ENCODE results near the gene RTKN2. TPM values are rescaled to one million over a fixed set of nuclear protein-coding genes. Genes with fewer than 3 reads are reported as not detected.

The RTKN2 gene
- total RNA-seq, 1 donor from 2014 or later = 27.5 TPM

DNA sequence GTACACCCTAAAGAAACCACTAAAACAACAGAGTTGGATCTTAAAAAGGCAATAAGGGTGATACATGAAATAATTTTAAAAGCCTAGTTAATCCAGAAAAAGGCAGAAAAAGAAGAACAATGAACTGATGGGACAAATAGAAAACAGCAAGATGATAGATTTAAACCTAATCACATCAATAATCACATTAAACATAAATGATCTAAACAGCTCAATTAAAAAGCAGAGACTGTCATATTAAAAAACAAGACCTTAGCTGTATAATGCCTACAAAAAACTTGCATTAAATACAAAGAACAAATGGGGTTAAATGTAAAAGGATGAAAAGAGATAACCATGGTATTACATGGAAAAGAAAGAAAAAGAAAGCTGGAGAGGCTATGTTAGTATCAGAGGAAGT, 96.2 kb downstream of the RTKN2 start:
- H3K27me3 Mint-ChIP-seq (ENCODE audit: low read depth) = no peaks in the 10 kb centered on the region
- no peak for DNase-seq (ENCODE audit: low read depth, low spot score)
- H3K4me3 Mint-ChIP-seq = no peak overlapping the region
- TF ChIP-seq, protein P1, sequence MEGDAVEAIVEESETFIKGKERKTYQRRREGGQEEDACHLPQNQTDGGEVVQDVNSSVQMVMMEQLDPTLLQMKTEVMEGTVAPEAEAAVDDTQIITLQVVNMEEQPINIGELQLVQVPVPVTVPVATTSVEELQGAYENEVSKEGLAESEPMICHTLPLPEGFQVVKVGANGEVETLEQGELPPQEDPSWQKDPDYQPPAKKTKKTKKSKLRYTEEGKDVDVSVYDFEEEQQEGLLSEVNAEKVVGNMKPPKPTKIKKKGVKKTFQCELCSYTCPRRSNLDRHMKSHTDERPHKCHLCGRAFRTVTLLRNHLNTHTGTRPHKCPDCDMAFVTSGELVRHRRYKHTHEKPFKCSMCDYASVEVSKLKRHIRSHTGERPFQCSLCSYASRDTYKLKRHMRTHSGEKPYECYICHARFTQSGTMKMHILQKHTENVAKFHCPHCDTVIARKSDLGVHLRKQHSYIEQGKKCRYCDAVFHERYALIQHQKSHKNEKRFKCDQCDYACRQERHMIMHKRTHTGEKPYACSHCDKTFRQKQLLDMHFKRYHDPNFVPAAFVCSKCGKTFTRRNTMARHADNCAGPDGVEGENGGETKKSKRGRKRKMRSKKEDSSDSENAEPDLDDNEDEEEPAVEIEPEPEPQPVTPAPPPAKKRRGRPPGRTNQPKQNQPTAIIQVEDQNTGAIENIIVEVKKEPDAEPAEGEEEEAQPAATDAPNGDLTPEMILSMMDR (conservative IDR thresholded peaks at IDR 0.05) = no peak
- peaks cover 14% of the 10 kb centered on the region for H3K36me3 Mint-ChIP-seq (ENCODE audit: low read depth)
- H3K9me3 Mint-ChIP-seq = peaks cover 15% of the 10 kb centered on the region
- H3K4me1 Mint-ChIP-seq = no peaks in the 10 kb centered on the region
- H3K27ac Mint-ChIP-seq (ENCODE audit: unreplicated experiment) = no peak overlapping the region

DNA sequence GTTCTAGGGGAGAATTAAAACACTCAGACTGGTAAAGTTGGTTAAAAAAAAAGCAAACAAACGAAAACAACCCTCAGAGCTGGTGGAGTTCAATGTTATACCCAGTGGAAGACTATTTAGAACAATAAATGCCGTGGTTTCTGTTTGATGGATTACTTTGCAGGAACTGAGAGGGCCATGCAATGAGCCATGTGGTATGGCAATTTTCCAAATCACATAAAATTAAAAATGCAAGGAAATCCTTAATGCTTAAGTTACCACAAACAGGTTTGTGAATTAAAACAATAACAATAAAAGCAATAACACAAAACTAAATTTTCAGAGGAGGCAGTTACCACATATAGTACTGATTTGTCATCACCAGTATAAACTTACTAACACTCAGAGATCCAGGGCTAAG, 96.9 kb downstream of the RTKN2 start:
- H3K27ac Mint-ChIP-seq (ENCODE audit: unreplicated experiment) = no peak overlapping the region
- no peaks in the 10 kb centered on the region for H3K27me3 Mint-ChIP-seq (ENCODE audit: low read depth)
- peaks cover 14% of the 10 kb centered on the region for H3K36me3 Mint-ChIP-seq (ENCODE audit: low read depth)
- no peaks in the 10 kb centered on the region for H3K4me1 Mint-ChIP-seq
- TF ChIP-seq, protein P1 (conservative IDR thresholded peaks at IDR 0.05) = no peak
- peaks cover 15% of the 10 kb centered on the region for H3K9me3 Mint-ChIP-seq
- H3K4me3 Mint-ChIP-seq = no peak overlapping the region
- DNase-seq (ENCODE audit: low read depth, low spot score) = no peak

DNA sequence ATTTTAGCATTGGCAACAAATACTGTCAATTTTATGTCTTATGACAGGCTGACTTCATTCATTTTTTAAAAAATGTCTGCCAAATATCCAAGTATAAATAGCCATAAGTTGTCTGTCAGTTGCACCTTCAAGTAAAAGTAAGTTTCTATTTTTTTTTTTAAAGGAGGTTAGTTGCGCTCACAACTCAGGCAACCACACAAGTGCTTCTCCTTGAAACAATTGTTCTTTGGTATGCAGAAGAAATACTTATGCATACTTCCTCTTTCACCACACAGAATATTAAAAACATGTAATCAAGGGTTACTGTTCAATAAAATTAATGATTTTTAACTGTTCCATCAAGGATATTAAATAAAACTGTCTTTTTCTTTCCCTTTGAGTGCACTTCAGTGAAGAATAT, 97.9 kb downstream of the RTKN2 start:
- Mint-ChIP-seq H3K36me3 (ENCODE audit: low read depth) (peaks cover 10% of the 10 kb centered on the region), H3K9me3 (peaks cover 12% of the 10 kb centered on the region), H3K27ac (ENCODE audit: unreplicated experiment) (no peak overlapping the region), H3K4me3 (no peak overlapping the region), H3K27me3 (ENCODE audit: low read depth) (no peaks in the 10 kb centered on the region), H3K4me1 (no peaks in the 10 kb centered on the region)
- no peak for DNase-seq (ENCODE audit: low read depth, low spot score)
- TF ChIP-seq, protein P1 (conservative IDR thresholded peaks at IDR 0.05) = no peak

DNA sequence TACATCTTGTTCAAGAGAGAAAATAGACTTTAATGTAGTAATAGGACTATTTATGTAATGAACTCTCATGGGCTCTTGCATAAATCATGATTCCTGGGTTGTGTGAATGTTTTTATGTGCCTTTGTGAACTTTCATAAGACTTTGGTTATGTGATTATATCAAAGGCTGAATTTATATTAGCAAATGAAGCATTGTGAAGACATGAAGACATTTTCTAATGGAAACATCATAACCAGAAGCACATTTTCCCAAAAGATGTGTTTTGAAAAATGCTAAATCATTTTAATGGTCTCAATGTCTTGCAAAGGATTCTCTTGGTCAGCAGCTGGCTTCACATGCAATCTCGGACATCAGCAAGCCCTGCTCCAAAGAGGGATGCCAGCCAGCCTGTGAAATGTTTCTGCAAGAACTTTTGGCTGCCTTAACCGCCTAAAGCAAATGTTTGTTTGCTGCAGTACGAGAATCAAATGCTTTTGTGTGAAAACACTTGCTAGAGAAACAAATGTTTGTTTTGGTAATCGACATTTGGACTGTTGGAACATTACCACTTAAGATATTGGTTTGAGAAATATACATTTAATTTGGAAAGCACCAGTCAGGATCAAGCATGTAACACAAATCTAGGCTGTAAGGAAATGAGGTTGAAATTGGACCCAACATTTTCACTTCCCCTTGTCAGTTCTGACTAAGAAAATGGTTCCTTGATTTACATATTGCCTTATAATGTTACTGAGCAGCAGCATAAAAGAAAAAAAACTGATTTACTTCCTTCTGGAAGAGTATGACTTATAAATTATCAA, 102.1 kb downstream of the RTKN2 start:
- no peaks in the 10 kb centered on the region for H3K27me3 Mint-ChIP-seq (ENCODE audit: low read depth)
- TF ChIP-seq, protein P1 (conservative IDR thresholded peaks at IDR 0.05) = no peak
- H3K9me3 Mint-ChIP-seq = no peaks in the 10 kb centered on the region
- H3K4me1 Mint-ChIP-seq = no peaks in the 10 kb centered on the region
- H3K36me3 Mint-ChIP-seq (ENCODE audit: low read depth) = no peaks in the 10 kb centered on the region
- H3K4me3 Mint-ChIP-seq = no peak overlapping the region
- H3K27ac Mint-ChIP-seq (ENCODE audit: unreplicated experiment) = no peak overlapping the region
- DNase-seq (ENCODE audit: low read depth, low spot score) = no peak

DNA sequence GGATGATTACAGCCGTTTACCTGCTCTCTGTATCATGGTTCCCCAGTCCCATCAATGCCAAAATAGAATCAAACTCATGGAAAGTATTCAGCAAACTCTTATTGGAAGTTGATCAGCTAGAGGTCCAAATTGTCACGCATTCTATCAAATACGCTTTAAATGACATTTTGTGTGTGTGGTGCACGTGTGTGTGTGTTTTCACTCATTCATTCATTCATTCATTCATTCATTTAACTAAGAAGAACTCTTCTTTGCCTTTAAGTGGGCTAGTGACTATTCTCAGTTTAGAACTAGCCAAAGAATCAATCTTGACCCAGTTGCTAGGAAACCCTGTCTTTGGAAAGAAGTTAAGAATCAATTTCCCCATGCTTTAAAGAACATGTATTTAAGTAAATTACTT, 102.8 kb downstream of the RTKN2 start:
- H3K4me1 Mint-ChIP-seq = no peaks in the 10 kb centered on the region
- no peaks in the 10 kb centered on the region for H3K9me3 Mint-ChIP-seq
- no peak overlapping the region for H3K4me3 Mint-ChIP-seq
- no peak for DNase-seq (ENCODE audit: low read depth, low spot score)
- TF ChIP-seq, protein P1 (conservative IDR thresholded peaks at IDR 0.05) = no peak
- H3K27me3 Mint-ChIP-seq (ENCODE audit: low read depth) = no peaks in the 10 kb centered on the region
- H3K27ac Mint-ChIP-seq (ENCODE audit: unreplicated experiment) = no peak overlapping the region
- no peaks in the 10 kb centered on the region for H3K36me3 Mint-ChIP-seq (ENCODE audit: low read depth)

All from neural crest cell (in vitro differentiated cells).